ENCODE measurements around the gene CACNA1C. TPM values are rescaled to one million over a fixed set of nuclear protein-coding genes. Genes with fewer than 3 reads are reported as not detected.

CACNA1C gene
- total RNA-seq, 2 experiments from 2014 or later, result 0.05 to 0.08 TPM

DNA sequence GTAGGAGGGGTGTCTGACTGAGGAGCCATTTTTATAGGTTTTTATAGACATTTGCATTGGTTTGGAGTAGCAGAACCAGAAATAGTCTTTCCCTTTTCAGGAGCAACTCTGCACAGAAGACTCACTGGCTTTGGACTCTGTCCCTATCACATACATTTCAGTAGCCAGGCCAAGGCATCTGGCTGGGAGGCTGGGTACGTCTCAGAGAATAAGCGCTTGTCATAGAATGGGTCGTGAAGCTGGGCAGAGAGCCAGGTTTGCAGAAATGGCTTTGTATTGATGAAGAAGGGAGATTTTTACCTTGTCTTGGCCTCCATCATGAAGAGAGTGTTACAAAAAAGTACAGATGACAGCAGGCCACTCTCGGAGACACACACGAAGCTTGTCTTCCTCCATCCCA lies 98.6 kb downstream of the CACNA1C start:
- Histone ChIP-seq H3K27ac (ENCODE audit: low read depth in 1 of 2, low read length in 2 of 2) (no peak overlapping the region), H3K4me1 (ENCODE audit: insufficient read depth, low read length) (no peaks in the 10 kb centered on the region), H3K36me3 (ENCODE audit: insufficient read depth, low read length) (no peaks in the 10 kb centered on the region), H3K4me3 (ENCODE audit: low read length) (no peak overlapping the region), H3K27me3 (ENCODE audit: control insufficient read depth in 1 of 2, insufficient read depth in 2 of 2, low read length in 2 of 2) (peaks cover 2 to 6% of the 10 kb centered on the region in 2 experiments), H3K9me3 (ENCODE audit: control insufficient read depth in 1 of 2, insufficient read depth in 1 of 2, low read length in 2 of 2) (no peaks in the 10 kb centered on the region)
- Mint-ChIP-seq H3K4me1 (ENCODE audit: low read depth) (no peaks in the 10 kb centered on the region), H3K27me3 (peaks cover 50% of the 10 kb centered on the region), H3K36me3 (ENCODE audit: low read depth) (no peaks in the 10 kb centered on the region), H3K27ac (no peak overlapping the region), H3K4me3 (no peak overlapping the region), H3K9me3 (no peaks in the 10 kb centered on the region)
- intact Hi-C loops (cut with DNase I, micrococcal nuclease), result no loop called here
- CTCF ChIA-PET, result no interaction called here
- ATAC-seq (ENCODE audit: poor library complexity), result no peak
- TF ChIP-seq, protein P1, sequence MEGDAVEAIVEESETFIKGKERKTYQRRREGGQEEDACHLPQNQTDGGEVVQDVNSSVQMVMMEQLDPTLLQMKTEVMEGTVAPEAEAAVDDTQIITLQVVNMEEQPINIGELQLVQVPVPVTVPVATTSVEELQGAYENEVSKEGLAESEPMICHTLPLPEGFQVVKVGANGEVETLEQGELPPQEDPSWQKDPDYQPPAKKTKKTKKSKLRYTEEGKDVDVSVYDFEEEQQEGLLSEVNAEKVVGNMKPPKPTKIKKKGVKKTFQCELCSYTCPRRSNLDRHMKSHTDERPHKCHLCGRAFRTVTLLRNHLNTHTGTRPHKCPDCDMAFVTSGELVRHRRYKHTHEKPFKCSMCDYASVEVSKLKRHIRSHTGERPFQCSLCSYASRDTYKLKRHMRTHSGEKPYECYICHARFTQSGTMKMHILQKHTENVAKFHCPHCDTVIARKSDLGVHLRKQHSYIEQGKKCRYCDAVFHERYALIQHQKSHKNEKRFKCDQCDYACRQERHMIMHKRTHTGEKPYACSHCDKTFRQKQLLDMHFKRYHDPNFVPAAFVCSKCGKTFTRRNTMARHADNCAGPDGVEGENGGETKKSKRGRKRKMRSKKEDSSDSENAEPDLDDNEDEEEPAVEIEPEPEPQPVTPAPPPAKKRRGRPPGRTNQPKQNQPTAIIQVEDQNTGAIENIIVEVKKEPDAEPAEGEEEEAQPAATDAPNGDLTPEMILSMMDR (IDR thresholded peaks at IDR 0.05), result no peak
- DNase-seq, result no peak
- POLR2A ChIA-PET, result no interaction called here

DNA sequence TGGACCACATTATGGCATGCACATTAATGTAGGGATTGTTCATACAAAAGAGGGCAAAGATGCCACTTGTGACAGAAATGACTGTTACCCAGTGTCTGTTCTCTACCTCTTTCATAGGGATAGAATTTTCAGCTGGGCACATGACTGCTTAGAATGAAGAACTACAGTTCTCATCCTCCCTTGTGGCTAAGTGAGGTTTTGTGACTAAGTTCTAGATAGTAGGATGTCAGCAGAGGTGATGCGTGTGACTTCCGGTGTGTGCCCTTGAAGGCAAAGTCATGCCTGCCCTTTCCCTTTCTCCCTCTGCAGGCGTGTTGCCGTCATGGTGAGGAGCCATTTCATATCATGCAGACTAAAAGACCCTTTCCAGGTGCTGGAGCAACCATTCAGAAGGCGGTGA lies 99.3 kb downstream of the CACNA1C start:
- H3K36me3 ChIP-seq (ENCODE audit: insufficient read depth, low read length), result no peaks in the 10 kb centered on the region
- ChIA-PET CTCF (no interaction called here), POLR2A (no interaction called here)
- H3K27ac ChIP-seq (ENCODE audit: low read depth in 1 of 2, low read length in 2 of 2), result no peak overlapping the region
- H3K4me3 Mint-ChIP-seq, result no peak overlapping the region
- ATAC-seq (ENCODE audit: poor library complexity), result no peak
- H3K36me3 Mint-ChIP-seq (ENCODE audit: low read depth), result no peaks in the 10 kb centered on the region
- TF ChIP-seq, protein P1 (IDR thresholded peaks at IDR 0.05), result no peak
- intact Hi-C loops (cut with DNase I, micrococcal nuclease), result no loop called here
- no peak overlapping the region for H3K4me3 ChIP-seq (ENCODE audit: low read length)
- no peaks in the 10 kb centered on the region for H3K4me1 Mint-ChIP-seq (ENCODE audit: low read depth)
- no peaks in the 10 kb centered on the region for H3K9me3 Mint-ChIP-seq
- no peaks in the 10 kb centered on the region for H3K9me3 ChIP-seq (ENCODE audit: control insufficient read depth in 1 of 2, insufficient read depth in 1 of 2, low read length in 2 of 2)
- H3K27me3 ChIP-seq (ENCODE audit: control insufficient read depth in 1 of 2, insufficient read depth in 2 of 2, low read length in 2 of 2), result peaks cover 0 to 6% of the 10 kb centered on the region in 2 experiments
- peak in 1 of 14 experiments; percentile 1 for DNase-seq
- H3K4me1 ChIP-seq (ENCODE audit: insufficient read depth, low read length), result no peaks in the 10 kb centered on the region
- H3K27ac Mint-ChIP-seq, result no peak overlapping the region
- peaks cover 49% of the 10 kb centered on the region for H3K27me3 Mint-ChIP-seq

DNA sequence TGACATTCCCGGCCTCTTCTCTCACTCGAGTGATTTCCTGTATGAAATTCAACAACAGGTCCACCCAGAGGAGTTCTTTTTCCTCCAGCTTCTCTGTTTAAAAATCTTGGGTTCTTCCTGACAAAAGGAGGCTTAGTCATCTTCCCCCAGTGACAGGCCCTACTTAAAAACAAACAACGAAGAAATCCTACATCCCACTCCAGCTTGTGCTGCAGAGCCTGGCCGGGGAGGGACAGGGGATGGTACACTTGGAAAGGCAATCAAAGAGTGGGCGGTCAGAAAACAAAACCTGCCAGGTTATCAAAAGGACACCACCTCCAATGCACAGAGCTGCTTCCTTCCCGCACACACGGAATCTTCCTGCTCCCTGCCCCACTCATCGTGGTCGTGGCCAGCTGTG lies 101.3 kb downstream of the CACNA1C start:
- Mint-ChIP-seq H3K27me3 (peaks cover 31% of the 10 kb centered on the region), H3K4me3 (no peak overlapping the region), H3K4me1 (ENCODE audit: low read depth) (no peaks in the 10 kb centered on the region), H3K27ac (no peak overlapping the region), H3K9me3 (no peaks in the 10 kb centered on the region), H3K36me3 (ENCODE audit: low read depth) (no peaks in the 10 kb centered on the region)
- ChIA-PET POLR2A (interaction anchor here (0.5 kb wide), 1 partner anchor 26 kb away, joined by 3 read pairs; no protein-coding TSS in a partner anchor), CTCF (no interaction called here)
- intact Hi-C loops (cut with DNase I, micrococcal nuclease), result no loop called here
- TF ChIP-seq, protein P1 (IDR thresholded peaks at IDR 0.05), result no peak
- peaks cover 0 to 6% of the 10 kb centered on the region in 2 experiments for H3K27me3 ChIP-seq (ENCODE audit: control insufficient read depth in 1 of 2, insufficient read depth in 2 of 2, low read length in 2 of 2)
- no peak overlapping the region for H3K27ac ChIP-seq (ENCODE audit: low read depth in 1 of 2, low read length in 2 of 2)
- no peaks in the 10 kb centered on the region for H3K9me3 ChIP-seq (ENCODE audit: control insufficient read depth in 1 of 2, insufficient read depth in 1 of 2, low read length in 2 of 2)
- no peak for ATAC-seq (ENCODE audit: poor library complexity)
- H3K4me1 ChIP-seq (ENCODE audit: insufficient read depth, low read length), result no peaks in the 10 kb centered on the region
- DNase-seq, result no peak
- H3K4me3 ChIP-seq (ENCODE audit: low read length), result no peak overlapping the region
- H3K36me3 ChIP-seq (ENCODE audit: insufficient read depth, low read length), result no peaks in the 10 kb centered on the region

Measured in CD4-positive, alpha-beta T cell (primary cell).